Measurements from ENCODE around the gene SCYGR7.
"Not testable (repeated sequence)": the region's sequence is repeated elsewhere in the genome, so short reads cannot be mapped to it uniquely, and the experiment has no call there.

The SCYGR7 gene

GRCh38 chr2:227728035-227728434 is at the start of gene SCYGR7:
TSS of gene SCYGR7 (plus strand) at chr2:227728335. CDS start at chr2:227728335, 0 bp downstream.
- no peak for DNase-seq (ENCODE audit: low spot score)
- no peak for FAIRE-seq

- DNase-seq (ENCODE audit: low spot score) (no peak), FAIRE-seq (no peak)
These were observed 43.9 kb upstream of the SCYGR7 start for GRCh38 chr2:227684258-227684657.

- DNase-seq (ENCODE audit: low spot score) (no peak), FAIRE-seq (no peak)
These were observed 40.9 kb upstream of the SCYGR7 start for GRCh38 chr2:227687189-227687588.

GRCh38 chr2:227696990-227697679 is 31.0 kb upstream of the SCYGR7 start:
- FAIRE-seq, result no peak
- DNase-seq (ENCODE audit: low spot score), result no peak

- DNase-seq (ENCODE audit: low spot score) (no peak), FAIRE-seq (no peak)
These were observed 26.6 kb upstream of the SCYGR7 start for GRCh38 chr2:227701556-227701955.

- no peak for FAIRE-seq
- DNase-seq (ENCODE audit: low spot score), result peak; percentile 36
These were observed 24.8 kb upstream of the SCYGR7 start for GRCh38 chr2:227703280-227703732.

GRCh38 chr2:227703961-227704360 is 24.2 kb upstream of the SCYGR7 start:
- FAIRE-seq, result no peak
- peak; percentile 51 for DNase-seq (ENCODE audit: low spot score)

GRCh38 chr2:227706859-227707258 is 21.3 kb upstream of the SCYGR7 start:
- DNase-seq (ENCODE audit: low spot score) (no peak), FAIRE-seq (no peak)

- DNase-seq (ENCODE audit: low spot score) (no peak), FAIRE-seq (no peak)
These were observed 20.7 kb upstream of the SCYGR7 start for GRCh38 chr2:227707390-227707789.

GRCh38 chr2:227710986-227711385 is 17.1 kb upstream of the SCYGR7 start:
- DNase-seq (ENCODE audit: low spot score), result no peak
- no peak for FAIRE-seq

GRCh38 chr2:227713291-227713690 is 14.8 kb upstream of the SCYGR7 start:
- FAIRE-seq (no peak), DNase-seq (ENCODE audit: low spot score) (no peak)

GRCh38 chr2:227716501-227716900 is 11.6 kb upstream of the SCYGR7 start:
- FAIRE-seq (no peak), DNase-seq (ENCODE audit: low spot score) (no peak)

GRCh38 chr2:227717687-227718567 is 10.2 kb upstream of the SCYGR7 start, which contains the start of gene SLC19A3:
TSS of gene SLC19A3 (minus strand) at chr2:227718028. CDS start at chr2:227702318, 15,710 bp downstream.
- FAIRE-seq, result no peak
- no peak for DNase-seq (ENCODE audit: low spot score)

- DNase-seq (ENCODE audit: low spot score) (no peak), FAIRE-seq (no peak)
These were observed 8.5 kb upstream of the SCYGR7 start for GRCh38 chr2:227719641-227720040.

GRCh38 chr2:227720680-227721079 is 7.5 kb upstream of the SCYGR7 start:
- no peak for FAIRE-seq
- no peak for DNase-seq (ENCODE audit: low spot score)

GRCh38 chr2:227722821-227723220 is 5.3 kb upstream of the SCYGR7 start:
- not testable (repeated sequence) for FAIRE-seq; DNase-seq (ENCODE audit: low spot score)

GRCh38 chr2:227724394-227725039 is 3.6 kb upstream of the SCYGR7 start, which contains the start of gene SCYGR6:
TSS of gene SCYGR6 (minus strand) at chr2:227724757. CDS start at chr2:227724757, 0 bp downstream.
- FAIRE-seq (no peak), DNase-seq (ENCODE audit: low spot score) (no peak)

GRCh38 chr2:227739351-227739750 is 11.2 kb downstream of the SCYGR7 start:
- DNase-seq (ENCODE audit: low spot score) (no peak), FAIRE-seq (no peak)

GRCh38 chr2:227740705-227741104 is 12.6 kb downstream of the SCYGR7 start:
- DNase-seq (ENCODE audit: low spot score); FAIRE-seq: not testable (repeated sequence)

- FAIRE-seq (no peak), DNase-seq (ENCODE audit: low spot score) (no peak)
These were observed 17.5 kb downstream of the SCYGR7 start, which contains the start of gene SCYGR8 for GRCh38 chr2:227745594-227745993. TSS of gene SCYGR8 (plus strand) at chr2:227745894. CDS start at chr2:227745894, 0 bp downstream.

- DNase-seq (ENCODE audit: low spot score), result no peak
- FAIRE-seq, result no peak
These were observed 19.9 kb downstream of the SCYGR7 start for GRCh38 chr2:227748079-227748478.

Data from urothelium cell line (cell line).